GM21576 (cell line): ENCODE results near the gene MTSS2.

Experiments used
- ATAC-seq: cut with Tn5 transposase; IDR thresholded peaks from one replicate; pipeline ENCODE4 v1.9.1; 2021; ENCODE audit warnings: mild to moderate bottlenecking, moderate library complexity; ENCODE audit not compliant: unreplicated experiment

Gene MTSS2

GRCh38 chr16:70700101-70701020 lies 14.5 kb upstream of the MTSS2 start:
- no peak for ATAC-seq

DNA sequence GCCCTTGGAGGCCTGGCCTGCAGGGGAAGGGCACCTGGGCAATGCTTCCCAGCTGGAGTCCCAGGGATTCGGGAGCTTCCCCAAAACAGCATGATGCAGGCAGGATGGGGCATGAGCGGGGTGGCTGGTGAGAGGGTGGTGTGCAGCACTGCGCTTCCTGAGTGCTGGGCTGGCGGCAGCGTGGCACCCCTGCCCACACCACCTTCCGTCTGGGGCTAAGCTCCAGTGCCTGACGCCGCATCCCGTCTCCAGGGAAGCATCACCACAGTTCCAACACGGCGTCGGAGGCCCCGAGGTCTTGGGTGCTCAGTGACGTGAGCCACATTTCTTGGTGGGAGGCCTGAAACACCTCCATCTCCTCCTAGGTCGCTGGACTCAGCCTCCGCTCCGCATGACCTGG lies 13.8 kb upstream of the MTSS2 start:
- no peak for ATAC-seq

DNA sequence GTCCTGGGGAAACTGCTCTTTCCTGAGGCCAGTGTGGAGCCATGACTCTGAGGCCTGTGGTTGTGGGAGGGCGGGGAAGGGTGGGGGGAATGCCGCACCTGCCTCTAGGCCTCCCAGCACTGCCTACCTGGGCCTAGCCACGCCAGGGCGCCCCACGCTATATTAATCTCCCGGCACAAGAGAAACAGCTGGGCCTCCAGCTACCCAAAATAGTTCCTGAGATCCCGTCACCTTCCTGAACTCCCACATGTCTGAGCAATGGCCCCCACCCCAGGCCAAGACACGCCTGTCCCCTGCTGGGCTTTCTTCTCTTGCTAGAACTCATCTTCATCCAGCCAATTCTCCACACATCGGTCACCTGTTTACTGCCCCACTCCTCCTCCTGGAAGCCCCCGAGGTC lies 13.0 kb upstream of the MTSS2 start:
- no peak for ATAC-seq

GRCh38 chr16:70697594-70698170 lies 11.8 kb upstream of the MTSS2 start:
- no peak for ATAC-seq

GRCh38 chr16:70696952-70697593 lies 11.2 kb upstream of the MTSS2 start:
- no peak for ATAC-seq

DNA sequence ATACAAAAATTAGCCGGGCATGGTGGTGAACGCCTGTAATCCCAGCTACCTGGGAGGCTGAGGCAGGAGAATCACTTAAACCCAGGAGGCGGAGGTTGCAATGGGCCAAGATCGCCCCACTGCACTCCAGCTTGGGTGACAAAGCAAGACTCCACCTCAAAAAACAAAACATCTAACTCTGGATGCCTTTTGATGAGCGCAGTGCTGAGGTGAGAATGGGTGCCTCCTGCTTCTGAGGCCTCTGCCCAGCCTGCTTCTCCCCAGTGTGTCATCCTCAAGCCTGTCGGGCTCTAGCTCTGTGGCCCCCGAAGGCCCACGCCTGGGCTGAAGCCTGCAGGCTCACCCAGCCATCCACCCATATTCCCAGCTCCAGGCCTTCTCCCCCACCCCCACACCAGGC lies 10.5 kb upstream of the MTSS2 start:
- no peak for ATAC-seq

DNA sequence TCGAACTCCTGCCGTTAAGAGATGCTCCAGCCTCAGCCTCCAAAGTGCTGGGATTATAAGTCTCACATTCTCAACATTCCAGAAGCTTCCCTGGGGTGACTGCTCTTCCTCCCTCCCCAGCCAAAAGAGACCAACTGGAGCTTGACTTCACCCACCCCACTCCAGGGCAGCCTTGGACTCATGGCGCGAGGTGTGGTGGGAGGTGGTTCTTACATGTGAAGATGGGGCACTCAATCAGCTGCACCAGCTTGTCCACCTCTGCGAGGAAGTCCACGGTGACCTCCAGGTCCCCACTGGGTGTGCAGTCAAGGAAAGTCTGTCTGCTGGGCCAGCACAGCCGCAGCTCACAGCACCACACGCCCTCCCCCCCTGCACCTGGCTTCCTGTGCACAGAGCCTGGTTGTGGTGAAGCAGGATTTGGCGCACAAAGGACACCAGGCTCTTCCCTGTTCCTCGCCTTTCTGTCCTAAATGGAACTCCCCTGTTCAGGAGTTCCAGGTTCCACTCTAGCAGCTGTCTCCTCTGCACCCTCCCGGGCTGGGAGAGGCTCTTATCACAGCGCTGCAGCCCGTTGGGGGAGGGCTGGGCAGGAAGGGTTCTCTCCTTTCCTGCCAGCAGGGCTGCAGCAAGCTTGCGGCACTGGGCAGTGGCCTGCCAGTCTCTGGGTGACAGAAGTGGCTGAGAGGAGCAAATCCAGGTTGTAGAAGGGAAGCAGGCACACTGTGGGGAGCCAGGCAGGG lies 9.6 kb upstream of the MTSS2 start:
- ATAC-seq = no peak

DNA sequence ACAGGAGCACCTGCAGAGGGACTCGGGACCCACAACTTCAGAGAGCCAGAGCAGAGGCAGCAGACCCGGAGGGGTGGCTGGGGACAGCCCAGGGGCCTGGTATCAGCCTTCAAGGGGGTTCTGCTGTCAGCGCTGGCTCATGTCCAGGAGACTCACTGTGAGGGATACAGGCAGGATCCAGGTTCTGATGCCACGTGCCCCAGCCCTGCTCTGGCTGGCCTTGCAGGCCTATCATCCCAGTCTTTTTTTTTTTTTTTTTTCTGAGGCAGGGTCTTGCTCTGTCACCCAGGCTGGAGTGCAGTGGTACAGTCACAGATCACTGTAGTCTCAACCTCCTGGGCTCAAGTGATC lies 9.0 kb upstream of the MTSS2 start:
- ATAC-seq = no peak

DNA sequence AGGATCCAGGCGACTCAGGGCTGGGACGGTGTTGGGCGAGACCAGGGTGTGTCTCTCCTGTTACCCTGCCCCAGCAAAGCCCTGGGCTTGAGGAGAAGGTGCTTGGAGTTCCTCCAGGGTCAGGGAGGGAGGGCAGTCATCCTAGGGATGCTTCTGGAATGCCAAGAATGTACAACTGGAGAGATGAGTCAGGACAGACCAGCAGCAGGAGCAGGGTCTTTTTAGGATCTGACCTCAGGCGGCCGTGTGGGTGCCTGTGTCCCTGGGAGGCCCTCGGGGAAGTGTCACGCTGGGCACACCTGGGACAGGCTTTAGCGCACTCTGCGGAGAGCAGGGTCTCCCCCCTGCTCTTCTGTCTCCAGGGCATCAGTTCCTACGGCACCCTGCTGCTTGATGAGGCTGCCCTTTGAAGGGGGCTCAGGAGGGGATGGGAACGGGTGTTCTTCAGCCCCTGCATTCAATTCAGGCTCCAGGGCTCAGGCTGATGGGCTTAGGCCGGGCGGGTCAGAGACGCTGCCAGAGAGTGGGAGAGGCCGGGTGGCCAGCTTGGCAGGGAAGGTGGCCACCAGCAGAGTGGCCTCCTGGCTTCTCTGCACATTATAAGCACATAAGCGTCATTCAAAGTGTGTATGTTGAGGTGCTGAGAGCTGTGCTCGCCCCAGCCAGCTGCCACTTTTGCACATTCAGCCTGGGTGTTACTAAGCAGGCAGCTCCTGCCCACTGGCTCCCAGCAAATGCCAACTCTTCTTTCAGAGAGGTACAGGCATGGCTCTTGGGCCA lies 8.4 kb upstream of the MTSS2 start:
- no peak for ATAC-seq

DNA sequence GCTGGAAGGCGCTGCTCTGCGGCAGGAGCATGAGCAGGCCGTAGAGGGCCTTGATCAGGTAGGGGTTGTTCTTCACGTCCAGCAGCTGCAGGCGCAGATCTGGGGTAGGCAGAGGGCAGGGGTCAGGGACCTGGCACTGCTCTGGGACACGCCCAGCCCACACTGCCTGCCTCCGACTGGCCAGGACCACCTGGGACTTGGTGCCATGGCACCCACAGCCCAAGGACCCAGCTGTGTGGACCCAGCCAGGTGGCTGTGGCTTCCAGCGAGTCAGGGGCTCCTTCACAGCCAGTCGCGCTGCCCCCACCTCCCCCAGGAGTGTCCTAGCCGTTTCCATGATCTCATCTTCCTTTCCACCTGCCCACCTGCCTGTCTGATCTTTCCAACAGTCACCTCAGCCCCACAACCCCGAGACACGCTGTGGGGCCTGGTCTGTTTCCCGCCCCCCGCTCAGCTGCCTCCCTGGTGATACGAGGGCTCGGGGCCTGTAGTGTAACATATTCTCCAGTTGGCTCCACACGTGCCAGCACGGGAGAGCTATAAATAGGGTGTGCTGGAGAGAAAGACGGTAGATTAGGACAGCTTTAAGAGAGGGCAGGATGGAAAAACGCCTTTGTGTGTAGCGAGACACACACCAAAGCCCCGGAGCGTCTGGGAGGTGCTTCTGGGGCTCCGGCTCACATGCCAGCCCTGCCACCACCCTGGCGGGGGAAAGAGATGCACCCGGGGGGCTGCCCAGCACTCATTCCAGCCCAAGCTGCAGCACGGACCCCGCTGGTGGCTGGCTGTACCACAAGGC lies 7.2 kb upstream of the MTSS2 start:
- ATAC-seq = no peak

GRCh38 chr16:70692130-70692872 lies 6.4 kb upstream of the MTSS2 start:
- ATAC-seq = no peak

GRCh38 chr16:70691223-70692129 lies 5.6 kb upstream of the MTSS2 start:
- ATAC-seq = no peak

- ATAC-seq = no peak
Measured at GRCh38 chr16:70689970-70690891, 4.4 kb upstream of the MTSS2 start.

DNA sequence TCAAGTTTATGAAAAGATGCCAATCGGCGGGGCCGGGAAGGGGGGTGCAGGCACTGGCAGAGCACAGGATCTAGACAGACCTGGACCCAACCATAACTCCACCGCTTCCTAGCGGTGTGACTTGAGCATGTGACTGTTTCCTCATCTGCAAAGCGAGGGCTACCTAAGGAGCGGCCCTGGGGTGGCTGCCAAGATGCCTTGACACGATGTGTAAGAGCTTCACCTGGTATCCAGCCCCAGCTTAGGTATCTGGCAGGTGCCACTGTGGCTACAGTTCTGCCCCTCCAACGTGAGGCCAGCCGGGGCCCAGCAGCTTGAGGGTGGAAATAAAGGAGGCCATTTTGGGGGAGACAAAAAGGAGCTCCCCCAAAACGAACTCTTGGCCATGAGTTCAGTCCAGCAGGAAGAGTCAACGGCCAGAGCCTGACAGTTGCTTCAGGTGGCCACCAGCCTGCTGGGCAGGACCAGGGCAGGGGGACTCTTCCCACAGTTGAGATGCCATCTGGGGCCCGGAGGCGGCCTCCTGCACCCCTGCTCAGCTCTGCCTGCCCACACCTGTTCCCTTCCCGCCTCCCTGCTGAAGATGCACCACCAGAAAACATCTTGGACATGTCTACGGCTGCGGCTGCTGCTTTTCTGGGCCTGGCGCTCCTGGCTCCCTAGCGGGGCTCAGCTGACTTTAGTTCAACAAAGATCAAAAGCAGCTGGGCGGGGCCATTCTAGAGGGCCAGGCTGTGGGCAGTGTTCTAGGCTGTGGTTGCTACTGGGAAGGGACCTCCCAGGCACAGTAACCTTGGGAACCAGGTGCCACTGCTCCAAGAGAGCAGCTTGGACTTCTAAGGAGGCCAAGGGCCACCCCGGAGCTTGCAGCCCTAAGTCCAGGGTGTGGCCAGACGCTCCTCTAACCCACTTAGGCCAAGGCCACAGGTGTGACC lies 3.4 kb upstream of the MTSS2 start:
- ATAC-seq = no peak

DNA sequence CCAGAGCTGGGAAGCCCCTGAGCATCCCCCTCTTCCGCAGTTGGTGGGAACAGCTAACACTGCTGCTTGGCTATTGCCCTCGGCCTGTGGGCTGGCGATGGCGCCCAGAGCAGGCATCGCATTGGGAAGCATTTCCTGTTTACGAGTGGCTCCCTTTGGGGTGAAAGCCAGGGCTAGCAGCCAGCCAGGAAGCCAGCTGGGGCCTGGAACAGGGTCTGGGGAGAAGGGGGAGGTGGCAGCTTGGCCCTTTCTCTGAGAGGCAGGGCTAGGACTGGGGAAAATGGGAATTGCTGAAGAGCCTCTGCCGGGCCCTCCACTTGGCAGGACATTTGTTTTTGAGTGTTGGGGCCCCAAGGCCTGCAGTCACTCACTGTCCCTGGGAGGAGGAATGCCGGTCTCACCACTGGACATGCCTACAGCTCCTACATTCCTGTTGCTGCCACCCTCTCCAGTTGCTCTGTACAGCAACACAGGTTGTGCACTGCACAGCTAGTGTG lies 2.4 kb upstream of the MTSS2 start:
- no peak for ATAC-seq
